ENCODE measurements around the gene TMEM271.

GRCh38 chr4:566508-567295 is 9.4 kb downstream of the TMEM271 start:
- TF ChIP-seq CTCF (IDR thresholded peaks at IDR 0.05) (no peak), POLR2A (IDR thresholded peaks at IDR 0.05) (no peak)
